Right hindlimb (tissue), 1 donor: ENCODE results near the gene EXOC2.
"Not testable (repeated sequence)": the region's sequence is repeated elsewhere in the genome, so short reads cannot be mapped to it uniquely, and the experiment has no call there.

Experiments
- DNase-seq: peaks from one replicate; pipeline ENCODE4 v3.0.0-alpha.2; 2018

EXOC2 gene

DNA sequence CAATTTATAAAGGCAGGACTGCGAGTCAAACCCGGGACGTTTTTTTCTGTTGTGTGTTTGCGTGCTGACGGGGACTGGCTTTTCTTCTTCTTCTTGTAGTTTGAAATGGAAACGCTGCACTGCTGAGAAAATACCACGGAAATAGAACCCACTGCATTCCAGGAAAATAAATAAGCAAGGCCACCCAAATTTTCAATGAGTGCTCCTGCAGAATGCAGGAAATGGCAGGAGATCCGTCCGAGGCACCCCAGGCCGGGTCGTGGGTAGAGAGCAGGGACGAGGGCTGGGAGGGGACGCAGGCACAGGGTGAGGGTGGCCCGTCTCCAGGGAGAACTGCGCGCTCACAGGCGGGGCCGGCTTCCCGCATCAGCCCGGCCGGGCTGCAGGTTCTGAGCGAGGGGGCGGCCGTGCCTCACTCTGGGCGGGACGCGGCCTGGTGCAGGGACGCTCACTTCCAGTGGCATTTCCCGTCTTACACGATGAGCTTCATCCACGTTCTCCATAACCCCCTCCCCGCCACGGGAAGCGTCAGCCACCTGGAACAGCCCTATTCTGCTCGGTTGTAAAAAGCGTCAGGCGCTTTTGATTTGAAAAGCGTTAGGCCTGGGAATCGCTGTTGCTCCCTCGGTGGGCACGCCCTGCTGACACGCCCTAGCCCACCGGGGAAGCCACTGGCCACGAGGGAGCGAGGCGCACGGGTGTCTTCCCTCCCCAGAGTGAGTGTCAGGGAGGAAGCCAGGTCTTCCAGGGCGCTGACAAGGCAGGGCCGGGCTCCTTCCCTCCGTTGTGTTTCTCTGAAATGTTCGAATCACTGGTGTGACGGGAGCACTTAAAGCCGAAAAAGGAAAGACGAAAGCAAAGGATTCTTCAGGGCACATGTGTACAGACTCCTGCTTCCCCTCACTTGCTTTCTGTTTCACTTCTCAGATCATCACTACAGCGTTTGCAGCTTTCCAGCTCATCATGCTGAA lies 17.9 kb upstream of the EXOC2 start:
- DNase-seq: peak; percentile 67

GRCh38 chr6:709471-710056 lies 16.6 kb upstream of the EXOC2 start:
- DNase-seq: no peak

DNA sequence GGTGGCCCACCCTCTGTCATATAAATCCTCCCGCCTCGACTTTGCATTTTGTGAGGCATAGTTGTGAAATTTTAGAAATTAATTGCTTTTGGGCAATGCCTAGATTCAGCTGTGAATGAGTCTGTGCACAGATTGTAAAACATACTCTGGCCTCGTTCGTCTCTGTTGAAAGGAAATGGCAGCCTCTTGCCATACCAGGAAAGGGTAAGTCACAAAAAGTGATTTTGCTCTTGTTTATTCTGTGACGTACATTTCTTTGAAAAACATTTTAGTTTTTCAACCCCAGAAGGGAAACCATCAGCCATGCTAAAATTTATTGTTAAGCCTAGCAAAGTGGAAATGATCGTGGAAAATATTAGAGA lies 15.3 kb upstream of the EXOC2 start:
- DNase-seq: no peak

DNA sequence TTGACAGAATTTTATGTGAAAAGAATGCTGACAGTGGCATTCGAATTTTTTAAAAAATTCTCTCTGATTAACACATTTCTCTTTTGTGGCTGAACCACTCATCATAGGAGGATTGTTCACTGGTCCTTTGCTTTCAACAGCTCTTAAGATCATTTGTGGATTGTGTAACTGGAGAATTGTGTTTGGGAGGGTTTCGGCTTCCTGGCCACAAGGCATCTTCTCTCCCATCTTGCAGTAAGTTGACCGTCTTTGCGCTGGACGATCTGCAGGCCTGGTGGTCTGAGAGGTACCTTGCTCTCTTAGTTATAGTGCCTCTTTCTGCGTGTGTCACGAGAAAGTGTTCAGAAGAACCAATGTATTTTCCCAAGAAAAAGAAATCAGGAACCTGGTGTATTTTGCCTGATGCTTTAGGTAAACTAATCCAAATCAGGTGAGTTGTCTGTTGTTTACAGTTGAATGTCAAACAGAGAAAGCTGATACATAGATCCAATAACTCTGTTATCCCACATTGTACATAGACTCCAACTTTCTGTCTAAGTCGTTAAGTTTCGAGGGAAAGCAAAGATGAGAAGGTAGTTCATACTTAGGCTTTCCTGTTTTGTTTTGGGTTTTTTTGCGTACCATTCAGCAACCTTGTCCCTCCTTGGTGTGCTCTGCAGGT lies 14.8 kb upstream of the EXOC2 start:
- DNase-seq: no peak

DNA sequence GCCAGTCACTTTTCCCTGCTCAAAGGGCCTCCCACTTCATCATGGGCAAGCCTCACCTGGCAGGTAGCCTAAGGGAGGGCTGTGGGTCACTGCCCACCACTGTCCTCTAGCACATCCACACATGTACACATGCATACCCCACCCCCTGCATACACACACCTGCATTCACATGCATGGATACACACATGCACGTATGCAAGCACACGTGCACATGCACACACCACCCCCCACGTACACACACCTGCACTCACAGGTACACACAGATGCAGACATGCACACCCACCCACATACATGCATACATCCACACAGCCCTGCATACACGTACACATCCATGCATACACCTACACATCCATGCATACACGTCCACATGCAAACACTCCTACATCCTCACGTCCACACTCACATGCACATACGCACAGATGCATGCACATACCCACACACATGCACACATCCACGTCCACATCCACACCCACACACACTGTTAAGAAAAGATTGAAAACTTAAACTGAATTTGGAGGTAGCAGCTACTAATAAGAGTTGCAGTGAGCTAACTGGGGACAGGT lies 14.0 kb upstream of the EXOC2 start:
- DNase-seq: no peak

GRCh38 chr6:706146-706545 lies 13.2 kb upstream of the EXOC2 start:
- DNase-seq: no peak

- no peak for DNase-seq
Measured at GRCh38 chr6:705047-705446, 12.1 kb upstream of the EXOC2 start.

DNA sequence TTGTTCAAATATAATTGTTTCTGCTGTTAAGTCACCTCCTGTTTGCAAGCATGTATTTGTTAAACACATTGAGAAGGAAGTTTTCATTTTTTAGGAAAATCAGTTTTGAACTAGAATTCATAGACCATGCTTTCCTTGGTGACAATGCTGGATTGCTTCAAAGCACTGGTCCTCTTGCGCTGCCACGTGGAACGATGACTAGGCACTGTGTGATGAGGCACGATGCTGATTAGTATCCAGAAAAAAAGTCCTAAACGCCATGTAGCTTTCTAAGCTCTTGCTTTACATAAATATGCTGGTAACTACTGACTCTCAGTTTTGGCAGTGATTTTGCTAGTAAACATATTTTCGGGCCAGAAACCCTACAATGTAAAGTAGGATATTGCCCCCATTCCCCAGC lies 11.1 kb upstream of the EXOC2 start:
- DNase-seq: no peak

- no peak for DNase-seq
Measured at GRCh38 chr6:703552-703951, 10.6 kb upstream of the EXOC2 start.

DNA sequence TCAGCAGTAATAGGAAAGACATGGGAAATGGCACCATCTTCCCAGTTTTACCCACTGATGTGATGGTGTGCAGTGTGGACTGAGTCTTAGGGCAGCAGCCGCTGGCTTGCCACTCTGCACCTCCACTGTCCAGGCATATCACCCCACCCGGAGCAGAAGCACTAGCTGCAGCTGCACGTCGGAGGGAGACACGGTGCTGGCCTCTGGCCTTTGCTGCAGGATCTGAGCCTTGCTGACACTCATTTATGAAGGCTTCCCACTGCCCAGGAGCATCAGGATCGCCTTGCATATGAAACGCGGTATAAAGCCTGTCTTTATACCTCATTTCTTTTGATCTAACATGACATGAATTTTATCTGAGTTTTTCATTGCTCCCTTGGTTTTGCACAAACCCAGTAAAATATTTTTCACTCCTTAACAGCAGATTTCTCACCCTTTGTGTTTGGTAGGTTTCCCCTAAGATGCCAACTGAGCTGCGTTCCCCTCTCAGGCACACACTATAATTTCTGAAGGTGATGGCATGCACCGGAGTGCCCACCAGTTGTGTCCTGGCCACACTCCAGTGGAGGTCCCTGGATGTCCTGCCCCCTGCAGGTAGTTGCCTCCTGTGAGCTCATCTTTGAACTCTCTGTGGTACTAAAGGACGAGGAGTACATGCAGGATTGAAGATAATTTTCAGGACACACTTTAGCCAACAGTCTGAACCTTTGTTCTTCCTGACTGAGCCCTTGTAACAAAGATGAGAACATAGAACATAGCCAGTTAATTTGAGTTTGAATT lies 9.0 kb upstream of the EXOC2 start:
- no peak for DNase-seq

- no peak for DNase-seq
Measured at GRCh38 chr6:701215-701614, 8.3 kb upstream of the EXOC2 start.

DNA sequence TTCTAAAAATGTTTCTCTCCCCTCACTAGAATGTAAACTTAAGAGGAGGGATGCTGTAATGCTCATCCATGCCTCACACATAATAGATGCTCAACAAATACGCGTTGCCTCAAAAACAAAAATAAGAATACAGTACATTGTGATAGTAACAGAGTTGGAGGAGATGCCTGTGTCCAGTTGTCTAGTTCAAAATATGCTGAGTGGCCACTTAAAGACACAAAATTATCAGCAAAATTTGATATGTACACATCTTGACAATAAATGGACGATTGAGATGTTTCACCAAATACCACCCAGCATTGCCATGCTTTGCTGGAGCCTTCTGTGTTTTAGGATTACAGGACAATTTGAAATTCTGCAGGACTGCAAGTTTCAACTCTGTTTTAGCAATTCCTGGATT lies 7.6 kb upstream of the EXOC2 start:
- DNase-seq: no peak

- DNase-seq: no peak
Measured at GRCh38 chr6:699319-699718, 6.4 kb upstream of the EXOC2 start.

- DNase-seq: not testable (repeated sequence)
Measured at GRCh38 chr6:694431-695126, 1.6 kb upstream of the EXOC2 start.

- no peak for DNase-seq
Measured at GRCh38 chr6:693723-694009, 727 bp upstream of the EXOC2 start.

DNA sequence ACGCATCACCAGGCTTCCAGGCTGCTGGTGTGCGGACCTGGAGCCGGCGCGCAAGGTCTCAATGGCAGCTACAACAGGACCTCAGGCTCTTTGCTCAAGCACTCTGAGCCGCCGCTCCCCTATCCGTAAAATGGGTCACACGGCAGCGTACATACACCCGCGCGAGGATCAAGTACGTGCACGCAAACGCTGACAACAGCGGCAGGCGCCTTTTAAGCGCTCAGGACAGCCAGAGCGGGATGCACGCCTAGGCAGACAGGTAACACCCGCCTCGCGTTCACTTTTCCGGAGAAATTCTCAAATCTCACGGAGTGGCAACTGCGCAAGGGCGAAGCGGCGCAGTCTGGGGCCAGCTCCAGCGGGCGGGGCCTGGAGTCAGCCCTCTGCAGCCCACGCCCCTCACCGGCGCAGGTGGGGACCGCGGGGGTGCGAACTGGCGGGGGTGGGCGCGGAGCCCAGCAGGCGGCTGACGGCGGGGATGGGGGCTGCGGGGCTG lies 535 bp downstream of the EXOC2 start:
- DNase-seq: peak; percentile 45

DNA sequence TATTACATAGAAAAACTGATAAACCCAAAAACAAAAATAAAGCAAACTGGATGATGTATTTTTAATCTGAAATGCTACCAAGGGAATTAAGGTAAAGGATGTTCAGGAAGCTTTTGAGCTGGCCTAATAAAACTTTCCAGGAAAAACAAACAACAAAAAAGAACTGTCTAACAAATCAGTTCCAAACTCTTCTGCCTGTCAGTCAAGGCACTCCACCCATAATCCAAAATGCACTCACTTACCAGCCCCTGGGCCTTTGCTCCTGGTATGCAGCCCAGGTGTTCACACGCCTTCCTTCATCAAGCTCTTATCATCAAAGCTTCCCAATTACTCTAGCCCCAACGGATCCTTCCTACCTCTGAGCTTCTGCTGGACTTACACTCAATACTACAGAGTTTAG lies 3.7 kb downstream of the EXOC2 start:
- no peak for DNase-seq

GRCh38 chr6:686497-686896 lies 6.4 kb downstream of the EXOC2 start:
- DNase-seq: no peak

- no peak for DNase-seq
Measured at GRCh38 chr6:684831-685636, 7.9 kb downstream of the EXOC2 start.

DNA sequence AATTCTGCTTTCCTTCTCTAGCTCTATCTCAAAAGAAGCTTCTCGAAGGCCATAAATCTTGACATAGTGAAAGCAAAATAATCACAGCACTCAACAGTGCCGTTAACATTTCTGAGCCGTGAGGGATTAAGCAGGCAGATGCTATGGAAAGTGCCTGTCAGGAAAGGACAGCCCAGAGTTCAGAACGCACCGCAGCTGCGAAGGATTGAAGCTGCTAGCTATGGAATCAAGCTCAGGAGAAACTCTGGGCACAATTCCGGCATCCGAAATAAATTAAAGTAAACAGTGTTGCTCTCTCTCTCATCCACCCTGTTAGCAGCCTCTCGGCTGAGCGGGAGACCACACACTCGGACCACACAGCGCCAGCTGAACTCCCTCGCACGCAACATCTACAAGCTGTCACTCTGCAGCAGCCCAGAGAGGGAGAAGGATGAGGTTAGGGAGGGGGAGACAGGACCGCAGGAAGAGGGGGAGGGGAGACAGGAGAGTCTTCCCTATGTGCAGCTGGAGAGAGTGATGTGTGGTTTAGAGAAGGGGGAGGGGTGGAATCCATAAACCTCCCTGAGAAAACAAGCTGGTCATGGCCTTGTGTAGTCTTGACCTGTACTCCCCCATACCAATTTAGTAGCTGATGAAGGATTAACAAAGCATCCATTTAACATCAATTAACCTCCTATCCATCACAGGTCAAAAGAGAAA lies 9.0 kb downstream of the EXOC2 start:
- DNase-seq: peak; percentile 73
